ENCODE measurements around the gene SRGAP3.
A peak's percentile ranks its signal among the peaks of the same experiment; 100 is the strongest.

The SRGAP3 gene

GRCh38 chr3:8990266-8991215 lies 258.9 kb downstream of the SRGAP3 start:
- DNase-seq (ENCODE audit: low read depth in 2 of 3, low spot score in 1 of 3): no peak

GRCh38 chr3:8988791-8989558 lies 260.5 kb downstream of the SRGAP3 start:
- DNase-seq (ENCODE audit: low read depth in 2 of 3, low spot score in 1 of 3): no peak

GRCh38 chr3:8988384-8988655 lies 261.1 kb downstream of the SRGAP3 start:
- DNase-seq (ENCODE audit: low read depth in 2 of 3, low spot score in 1 of 3): no peak

- peak; percentile 38 to 59 (median 49) for DNase-seq (ENCODE audit: low read depth in 2 of 3, low spot score in 1 of 3)
Measured at GRCh38 chr3:8987645-8988383, 261.6 kb downstream of the SRGAP3 start.

GRCh38 chr3:8987226-8987625 lies 262.2 kb downstream of the SRGAP3 start:
- DNase-seq (ENCODE audit: low read depth in 2 of 3, low spot score in 1 of 3): no peak

- no peak for DNase-seq (ENCODE audit: low read depth in 2 of 3, low spot score in 1 of 3)
Measured at GRCh38 chr3:8986741-8987140, 262.7 kb downstream of the SRGAP3 start.

GRCh38 chr3:8985876-8986275 lies 263.6 kb downstream of the SRGAP3 start:
- DNase-seq (ENCODE audit: low read depth in 2 of 3, low spot score in 1 of 3): no peak

- no peak for DNase-seq (ENCODE audit: low read depth in 2 of 3, low spot score in 1 of 3)
Measured at GRCh38 chr3:8985411-8985831, 264.0 kb downstream of the SRGAP3 start.

GRCh38 chr3:8984526-8984925 lies 264.9 kb downstream of the SRGAP3 start:
- DNase-seq (ENCODE audit: low read depth in 2 of 3, low spot score in 1 of 3): no peak

GRCh38 chr3:8984081-8984480 lies 265.4 kb downstream of the SRGAP3 start:
- no peak for DNase-seq (ENCODE audit: low read depth in 2 of 3, low spot score in 1 of 3)

GRCh38 chr3:8983591-8983990 lies 265.9 kb downstream of the SRGAP3 start:
- no peak for DNase-seq (ENCODE audit: low read depth in 2 of 3, low spot score in 1 of 3)

- no peak for DNase-seq (ENCODE audit: low read depth in 2 of 3, low spot score in 1 of 3)
Measured at GRCh38 chr3:8983026-8983425, 266.4 kb downstream of the SRGAP3 start.

- no peak for DNase-seq (ENCODE audit: low read depth in 2 of 3, low spot score in 1 of 3)
Measured at GRCh38 chr3:8982509-8982908, 266.9 kb downstream of the SRGAP3 start.

- no peak for DNase-seq (ENCODE audit: low read depth in 2 of 3, low spot score in 1 of 3)
Measured at GRCh38 chr3:8981700-8982099, 267.7 kb downstream of the SRGAP3 start.

- DNase-seq (ENCODE audit: low read depth in 2 of 3, low spot score in 1 of 3): no peak
Measured at GRCh38 chr3:8981296-8981695, 268.1 kb downstream of the SRGAP3 start.

- no peak for DNase-seq (ENCODE audit: low read depth in 2 of 3, low spot score in 1 of 3)
Measured at GRCh38 chr3:8980756-8981257, 268.6 kb downstream of the SRGAP3 start.

- no peak for DNase-seq (ENCODE audit: low read depth in 2 of 3, low spot score in 1 of 3)
Measured at GRCh38 chr3:8979262-8979661, 270.2 kb downstream of the SRGAP3 start.

GRCh38 chr3:8978551-8978950 lies 270.9 kb downstream of the SRGAP3 start:
- DNase-seq (ENCODE audit: low read depth in 2 of 3, low spot score in 1 of 3): no peak

GRCh38 chr3:8976540-8977182 lies 272.8 kb downstream of the SRGAP3 start:
- DNase-seq (ENCODE audit: low read depth in 2 of 3, low spot score in 1 of 3): no peak

GRCh38 chr3:8975081-8976020 lies 274.1 kb downstream of the SRGAP3 start:
- DNase-seq (ENCODE audit: low read depth in 2 of 3, low spot score in 1 of 3): no peak
